HK-2 (cell line): ENCODE data around the gene PKD2.
"Not testable (repeated sequence)": the region's sequence is repeated elsewhere in the genome, so short reads cannot be mapped to it uniquely, and the experiment has no call there.

ENCODE experiments used
- DNase-seq: peaks from one replicate; pipeline ENCODE4 v3.0.0-alpha.2; 2018; ENCODE audit not compliant: unreplicated experiment

PKD2 gene

DNA sequence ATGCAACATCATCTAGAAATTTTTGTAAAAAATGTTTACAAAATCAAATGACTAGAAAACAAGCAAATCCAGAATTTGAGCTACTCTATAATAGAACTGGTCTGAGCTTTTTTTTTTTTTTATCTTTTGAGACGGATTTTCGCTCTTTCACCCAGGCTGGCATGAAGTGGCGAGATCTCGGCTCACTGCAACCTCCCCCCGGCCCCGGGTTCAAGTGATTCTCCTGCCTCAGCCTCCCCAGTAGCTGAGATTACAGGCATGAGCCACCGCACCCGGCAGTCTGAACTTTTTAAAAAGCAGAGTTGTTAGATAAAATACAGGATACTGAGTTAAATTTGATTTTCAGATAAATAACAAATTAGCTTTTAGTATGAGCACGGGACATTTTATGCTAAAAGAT is 20.9 kb upstream of the PKD2 start:
- DNase-seq, result no peak

DNA sequence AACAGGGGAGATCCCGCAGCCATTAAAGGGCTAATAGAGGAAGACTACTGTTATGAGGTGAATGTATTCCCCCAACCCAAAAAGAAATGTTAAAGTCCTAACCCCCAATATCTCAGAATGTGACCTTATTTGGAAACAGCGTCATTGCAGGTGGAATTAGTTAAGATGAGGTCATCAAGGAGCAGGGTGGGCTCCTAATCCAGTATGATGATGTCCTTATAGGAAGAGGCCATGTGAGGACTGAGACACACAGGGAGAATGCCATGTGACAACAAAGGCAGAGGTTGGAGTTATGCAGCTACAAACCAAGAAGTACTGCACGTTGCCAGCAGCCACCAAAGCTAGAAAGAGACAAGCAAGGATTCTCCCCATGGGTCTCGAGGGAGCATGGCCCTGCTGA is 17.7 kb upstream of the PKD2 start:
- no peak for DNase-seq

- no peak for DNase-seq
Observed at GRCh38 chr4:87995435-87995834, 12.0 kb upstream of the PKD2 start.

GRCh38 chr4:87999191-87999691 is 8.2 kb upstream of the PKD2 start:
- DNase-seq, result not testable (repeated sequence)

- no peak for DNase-seq
Observed at GRCh38 chr4:88001871-88002270, 5.6 kb upstream of the PKD2 start.

GRCh38 chr4:88002786-88003185 is 4.6 kb upstream of the PKD2 start:
- no peak for DNase-seq

- no peak for DNase-seq
Observed at GRCh38 chr4:88003261-88003660, 4.2 kb upstream of the PKD2 start.

- no peak for DNase-seq
Observed at GRCh38 chr4:88005076-88005475, 2.4 kb upstream of the PKD2 start.

DNA sequence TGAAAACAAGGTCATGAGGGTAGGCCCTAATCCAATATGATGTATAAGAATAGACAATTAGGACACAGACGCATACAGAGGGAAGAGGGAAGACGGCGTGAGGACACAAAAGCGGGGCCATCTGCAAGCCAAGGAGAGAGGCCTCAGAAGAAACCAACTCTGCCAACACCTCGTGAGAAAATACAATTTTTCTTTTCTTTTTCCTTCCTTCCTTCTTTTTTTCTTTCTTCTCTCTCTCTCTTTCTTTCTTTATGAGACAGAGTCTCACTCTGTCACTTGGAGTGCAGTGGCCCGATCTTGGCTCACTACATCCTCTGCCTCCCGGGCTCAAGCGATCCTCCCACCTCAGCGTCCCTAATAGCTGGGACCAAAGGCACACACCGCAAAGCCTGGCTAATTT is 1.5 kb upstream of the PKD2 start:
- DNase-seq, result no peak

DNA sequence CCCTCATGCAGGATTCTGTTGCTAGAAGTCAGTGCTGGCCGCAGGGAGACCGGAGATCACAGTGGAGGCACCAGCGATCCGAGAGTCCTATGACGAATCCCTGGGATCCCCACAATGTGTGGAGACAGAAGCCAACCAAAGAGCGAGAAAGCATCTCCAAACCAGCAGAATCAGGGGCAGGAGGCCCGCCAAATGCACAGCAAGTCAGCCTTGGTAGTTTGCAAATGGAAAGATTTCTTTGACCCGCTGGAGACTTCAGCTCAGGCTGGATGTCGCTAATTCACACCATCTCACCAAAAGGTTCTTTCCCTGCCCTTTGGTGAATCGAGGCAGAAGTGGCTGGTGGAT is 505 bp upstream of the PKD2 start:
- no peak for DNase-seq

DNA sequence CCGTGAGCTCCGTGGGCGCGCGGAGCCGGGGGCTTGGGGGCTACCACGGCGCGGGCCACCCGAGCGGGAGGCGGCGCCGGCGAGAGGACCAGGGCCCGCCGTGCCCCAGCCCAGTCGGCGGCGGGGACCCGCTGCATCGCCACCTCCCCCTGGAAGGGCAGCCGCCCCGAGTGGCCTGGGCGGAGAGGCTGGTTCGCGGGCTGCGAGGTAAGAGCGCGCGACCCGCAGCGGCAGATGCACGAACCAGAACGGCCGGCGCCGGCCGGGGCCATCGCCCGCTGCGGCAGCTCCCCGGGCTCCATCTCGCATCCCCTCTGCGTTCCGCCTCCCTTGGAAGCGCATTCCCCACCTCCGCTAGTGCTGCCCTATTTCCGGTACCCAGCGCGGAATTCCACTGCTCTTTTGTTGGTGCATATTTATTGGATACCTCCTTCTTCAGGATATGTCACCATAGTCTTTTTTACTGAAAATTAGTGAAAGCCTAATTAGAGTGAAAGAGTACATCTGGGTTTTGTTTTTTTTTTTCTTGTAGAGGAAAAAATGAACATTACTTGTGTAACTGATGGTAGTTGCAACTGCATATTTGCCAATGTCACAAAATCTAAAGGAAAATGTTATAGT is 797 bp downstream of the PKD2 start:
- DNase-seq, result peak; percentile 59

- DNase-seq, result no peak
Observed at GRCh38 chr4:88008743-88009171, 1.3 kb downstream of the PKD2 start.

- no peak for DNase-seq
Observed at GRCh38 chr4:88009871-88010270, 2.4 kb downstream of the PKD2 start.

- no peak for DNase-seq
Observed at GRCh38 chr4:88010966-88011365, 3.5 kb downstream of the PKD2 start.

- DNase-seq, result no peak
Observed at GRCh38 chr4:88012647-88013046, 5.2 kb downstream of the PKD2 start.

DNA sequence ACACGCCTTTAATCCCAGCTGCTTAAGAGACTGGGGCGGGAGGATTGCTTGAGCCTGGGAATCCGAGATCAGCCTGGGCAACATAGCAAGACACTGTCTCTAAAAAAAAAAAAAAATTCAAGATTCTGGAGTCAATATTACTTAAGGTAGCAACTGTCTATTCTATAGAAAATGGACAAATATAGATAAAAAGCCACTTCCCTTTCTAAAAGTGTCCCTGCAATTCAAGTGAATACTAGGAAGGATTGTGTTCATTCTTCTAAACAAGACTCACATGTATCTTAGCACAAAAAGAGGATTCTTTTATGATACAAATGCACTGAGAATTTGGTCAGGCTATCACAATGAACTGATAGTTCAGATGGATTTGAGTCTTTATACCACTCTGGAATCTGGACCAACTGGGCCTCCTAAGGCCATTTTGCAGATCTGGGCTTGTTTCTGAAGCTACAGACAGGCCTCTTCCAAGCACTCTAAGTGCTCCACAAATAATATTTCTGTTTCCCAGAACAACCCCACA is 7.0 kb downstream of the PKD2 start:
- no peak for DNase-seq

DNA sequence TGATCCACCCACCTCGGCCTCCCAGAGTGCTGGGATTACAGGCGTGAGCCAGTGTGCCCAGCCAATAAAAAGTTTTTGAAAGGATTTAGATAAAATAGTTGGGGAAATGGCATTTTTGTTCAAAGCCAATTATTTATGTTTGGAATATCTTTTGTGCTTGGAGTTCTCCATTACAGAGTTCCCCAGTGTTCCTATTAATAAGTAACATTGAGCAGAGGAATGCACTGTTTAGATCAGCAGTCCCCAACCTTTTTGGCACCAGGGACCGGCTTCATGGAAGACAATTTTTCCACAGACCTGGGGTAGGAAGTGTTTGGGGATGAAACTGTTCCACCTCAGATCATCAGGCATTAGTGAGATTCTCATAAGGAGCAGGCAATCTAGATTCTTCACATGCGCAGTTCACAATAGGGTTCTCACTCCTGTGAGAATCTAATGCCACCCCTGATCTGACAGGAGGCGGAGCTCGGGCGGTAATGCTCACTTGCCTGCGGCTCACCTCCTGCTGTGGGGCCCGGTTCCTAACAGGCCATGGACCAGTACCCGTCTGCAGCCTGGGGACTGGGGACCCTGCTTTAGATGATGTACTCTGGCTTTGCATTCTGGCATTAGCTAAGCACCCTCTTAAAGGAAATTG is 8.3 kb downstream of the PKD2 start:
- DNase-seq, result no peak

DNA sequence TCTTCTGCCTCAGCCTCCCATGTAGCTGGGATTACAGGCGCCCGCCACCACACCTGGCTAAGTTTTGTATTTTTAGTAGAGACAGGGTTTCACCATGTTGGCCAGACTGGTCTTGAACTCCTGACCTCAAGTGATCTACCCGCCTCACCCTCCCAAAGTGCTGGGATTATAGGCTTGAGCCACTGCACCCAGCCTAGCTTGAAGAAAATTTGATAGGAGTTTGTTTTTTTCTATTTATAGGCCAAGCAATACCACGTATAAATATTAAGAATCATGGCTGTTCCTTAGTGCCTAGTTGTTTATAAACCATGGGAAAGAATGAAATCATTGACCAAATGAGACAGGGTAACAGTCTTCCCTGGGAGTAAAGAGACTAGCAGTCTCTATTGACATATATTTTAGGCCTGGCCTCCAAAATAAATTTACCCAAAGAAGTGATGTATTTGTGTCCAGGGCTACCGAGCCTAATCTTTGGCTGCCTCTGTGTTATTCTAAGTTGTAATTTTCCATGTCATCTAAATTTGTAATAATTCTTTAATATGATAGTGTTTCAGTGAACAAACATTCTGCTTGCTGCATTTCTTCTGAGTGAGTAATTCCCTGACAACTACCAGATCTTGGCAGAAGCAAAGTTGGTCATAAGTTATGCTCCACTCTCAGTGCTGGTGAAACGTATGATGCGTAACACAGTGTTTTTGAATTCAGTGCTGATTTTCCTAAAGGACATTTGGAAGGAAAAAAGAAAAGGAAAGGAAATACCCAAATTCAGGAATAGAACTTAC is 10.3 kb downstream of the PKD2 start:
- DNase-seq, result no peak

DNA sequence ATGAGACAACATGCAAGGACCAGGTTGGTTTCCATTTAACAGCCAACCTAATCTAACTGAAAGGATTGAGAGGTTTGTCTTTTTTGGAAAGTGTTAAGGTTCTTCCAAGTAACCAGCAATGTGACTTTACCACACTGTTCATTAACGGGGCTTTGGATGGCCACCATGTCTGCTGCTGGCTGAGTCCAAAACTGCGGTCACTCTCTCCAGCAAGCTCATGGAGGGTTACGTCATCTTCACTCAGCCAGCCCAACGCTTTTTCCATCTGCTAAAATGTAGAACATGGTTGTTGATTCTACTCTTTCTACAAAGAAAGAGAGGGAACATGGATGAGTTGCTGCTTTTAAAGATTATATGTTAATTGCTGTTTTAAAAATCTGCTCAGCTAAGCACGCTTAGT is 11.0 kb downstream of the PKD2 start:
- no peak for DNase-seq

DNA sequence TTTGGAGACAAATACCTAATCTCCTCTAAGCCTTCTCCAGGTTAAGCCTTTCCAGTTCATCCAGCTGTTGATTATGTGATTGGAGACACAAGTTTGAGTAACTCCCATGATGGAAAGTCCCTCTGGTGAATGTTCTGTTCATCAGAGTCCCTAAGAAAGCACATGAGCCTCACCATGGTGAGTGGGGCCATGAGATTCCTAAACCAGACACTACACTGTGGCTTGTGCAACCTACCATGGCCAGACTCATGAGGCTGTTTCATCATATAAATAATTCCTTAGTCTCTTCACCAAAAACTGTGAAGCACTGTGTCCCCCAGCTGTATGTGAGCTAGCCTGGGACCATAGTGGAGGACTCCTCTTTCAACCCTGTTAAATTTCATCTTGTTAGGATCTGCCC is 14.4 kb downstream of the PKD2 start:
- no peak for DNase-seq

GRCh38 chr4:88022289-88022688 is 14.9 kb downstream of the PKD2 start:
- no peak for DNase-seq

DNA sequence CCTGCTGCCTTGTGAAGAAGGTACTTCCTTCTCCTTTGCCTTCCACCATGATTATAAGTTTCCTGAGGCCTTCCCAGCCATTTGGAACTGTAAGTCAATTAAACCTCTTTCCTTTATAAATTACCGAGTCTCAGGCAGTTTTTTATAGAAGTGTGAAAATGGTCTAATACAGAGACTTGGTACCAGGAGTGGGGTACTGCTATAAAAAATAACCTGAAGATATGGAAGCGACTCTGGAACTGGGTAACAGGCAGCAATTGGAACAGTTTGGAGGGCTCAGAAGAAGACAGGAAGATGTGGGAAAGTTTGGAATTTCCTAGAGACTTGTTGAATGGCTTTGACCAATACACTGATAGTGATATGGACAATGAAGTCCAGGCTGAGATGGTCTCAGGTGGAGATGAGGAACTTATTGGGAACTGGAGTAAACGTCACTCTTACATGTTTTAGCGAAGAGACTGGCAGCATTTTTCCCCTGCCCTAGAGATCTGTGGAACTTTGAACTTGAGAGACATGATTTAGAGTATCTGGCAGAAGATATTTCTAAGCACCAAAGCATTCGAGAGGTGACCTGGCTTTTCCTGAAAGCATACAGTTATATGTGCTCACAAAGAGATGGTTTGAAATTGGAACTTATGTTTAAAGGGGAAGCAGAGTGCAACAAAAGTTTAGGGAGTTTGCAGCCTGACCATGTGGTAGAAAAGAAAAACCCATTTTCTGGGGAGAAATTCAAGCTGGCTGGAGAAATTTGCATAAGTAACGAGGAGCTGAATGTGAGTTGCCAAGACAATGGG is 18.6 kb downstream of the PKD2 start:
- not testable (repeated sequence) for DNase-seq
